ENCODE data around the gene LRBA.
A peak's percentile ranks its signal among the peaks of the same experiment; 100 is the strongest.

The LRBA gene

GRCh38 chr4:150805183-150806025 is 209.7 kb downstream of the LRBA start:
- DNase-seq (ENCODE audit: low read depth, low spot score), result no peak

DNA sequence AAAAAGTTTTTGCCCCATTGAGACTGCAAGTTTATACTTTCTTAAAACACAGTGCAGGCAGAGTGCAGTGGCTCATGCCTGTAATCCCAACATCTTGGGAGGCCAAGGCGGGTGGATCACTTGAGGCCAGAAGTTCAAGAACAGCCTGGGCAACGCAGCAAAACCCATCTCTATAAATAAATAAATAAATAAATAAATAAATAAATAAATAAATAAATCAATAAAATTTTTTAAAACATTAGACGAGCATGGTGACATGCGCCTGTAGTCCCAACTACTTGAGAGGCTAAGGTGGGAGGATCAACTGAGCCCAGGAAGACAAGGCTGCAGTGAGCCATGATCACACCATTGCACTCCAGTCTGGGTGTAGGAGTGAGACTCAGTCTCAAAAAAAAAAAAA is 213.3 kb downstream of the LRBA start:
- no peak for DNase-seq (ENCODE audit: low read depth, low spot score)

DNA sequence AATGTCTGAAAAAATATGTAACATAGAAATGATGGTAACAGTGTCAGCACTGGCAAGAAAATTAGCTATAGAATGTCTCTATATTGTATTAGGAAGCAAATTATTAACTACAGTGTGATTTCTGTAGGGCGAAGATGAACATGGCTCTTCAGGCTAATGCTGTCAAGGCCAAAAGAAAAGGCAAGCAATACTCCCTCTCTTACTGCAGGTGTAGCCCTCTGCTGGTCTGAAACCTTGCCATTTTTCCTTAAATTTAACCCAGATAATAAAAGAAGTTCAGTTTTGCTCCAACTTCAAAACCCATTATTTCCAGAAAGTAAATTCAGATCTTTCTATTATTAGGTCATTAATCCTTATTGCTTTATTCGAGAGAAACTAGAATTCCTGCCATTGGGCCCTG is 215.9 kb downstream of the LRBA start:
- DNase-seq (ENCODE audit: low read depth, low spot score), result no peak

DNA sequence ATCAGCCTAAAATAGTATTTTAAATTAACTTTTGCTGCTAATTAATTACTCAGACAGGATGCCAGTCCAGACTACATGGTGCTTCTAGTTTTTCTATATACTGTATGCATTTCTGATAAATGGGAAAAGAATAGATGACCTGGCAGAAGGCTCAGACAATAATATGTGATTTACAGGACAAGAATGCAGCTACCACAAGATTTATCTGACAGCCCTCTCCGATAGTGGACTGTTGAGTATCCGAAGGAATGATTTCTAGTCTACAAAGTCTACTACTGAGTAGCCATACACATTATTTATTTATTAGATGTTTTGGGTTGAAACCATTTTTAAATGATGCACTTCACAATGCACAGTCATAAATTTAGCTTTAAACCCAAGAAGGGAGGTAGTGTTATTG is 220.4 kb downstream of the LRBA start:
- no peak for DNase-seq (ENCODE audit: low read depth, low spot score)

DNA sequence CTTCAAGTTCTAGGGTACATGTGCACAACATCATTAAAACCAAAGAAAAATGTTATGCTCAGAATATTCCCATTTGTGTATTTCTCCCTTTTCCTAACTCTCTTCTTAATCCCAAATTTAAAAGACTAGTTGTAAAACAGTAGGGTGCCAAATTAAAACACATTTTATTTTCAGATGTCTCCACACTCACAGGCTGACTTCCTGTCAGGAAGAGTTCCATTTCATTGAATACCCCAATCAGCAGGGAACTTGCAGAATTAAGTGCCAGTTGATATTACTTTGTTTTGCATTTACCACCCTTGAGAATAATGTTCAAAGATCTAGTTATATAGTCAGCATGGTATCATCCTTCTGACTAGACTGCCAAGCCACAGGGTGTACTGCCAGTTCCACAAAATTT is 225.2 kb downstream of the LRBA start:
- DNase-seq (ENCODE audit: low read depth, low spot score), result no peak

DNA sequence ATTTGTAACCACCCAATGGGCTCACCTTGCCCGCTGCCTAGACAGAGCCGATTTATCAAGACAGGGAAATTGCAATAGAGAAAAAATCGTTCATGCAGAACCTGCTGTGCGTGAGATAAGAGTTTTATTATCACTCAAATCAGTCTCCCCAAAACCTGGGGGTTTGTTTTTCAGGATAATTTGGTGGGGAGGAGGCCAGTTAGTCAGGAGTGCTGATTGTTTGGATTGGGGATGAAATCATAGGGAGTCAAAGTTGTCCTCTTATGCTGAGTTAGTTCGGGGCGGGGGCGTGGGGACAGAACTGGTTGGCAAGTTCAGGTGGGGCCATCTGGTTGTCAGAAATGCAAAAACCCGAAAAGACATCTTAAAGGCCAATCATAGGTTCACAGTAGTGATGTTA is 230.1 kb downstream of the LRBA start:
- no peak for DNase-seq (ENCODE audit: low read depth, low spot score)

- peak; percentile 40 for DNase-seq (ENCODE audit: low read depth, low spot score)
These were observed 230.8 kb downstream of the LRBA start for GRCh38 chr4:150784305-150784704.

- no peak for DNase-seq (ENCODE audit: low read depth, low spot score)
These were observed 232.2 kb downstream of the LRBA start for GRCh38 chr4:150782921-150783320.

DNA sequence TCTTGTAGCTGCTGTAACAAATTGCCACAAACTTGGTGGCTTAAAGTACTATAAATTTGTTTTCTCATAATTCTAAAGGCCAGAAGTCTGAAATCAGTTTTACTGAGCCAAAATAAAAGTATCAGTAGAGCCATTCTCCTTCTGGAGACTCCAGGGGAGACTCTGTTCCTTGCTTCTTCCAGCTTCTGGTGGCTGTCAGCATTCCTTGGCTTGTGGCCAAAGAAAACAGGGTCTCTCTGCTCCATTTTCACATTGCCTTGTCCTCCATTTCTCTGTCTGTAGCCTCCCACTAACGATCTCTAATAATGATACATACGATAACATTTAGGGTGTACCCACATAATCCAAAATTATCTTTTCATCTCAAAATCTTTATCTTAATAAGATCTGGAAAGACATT is 232.8 kb downstream of the LRBA start:
- no peak for DNase-seq (ENCODE audit: low read depth, low spot score)

GRCh38 chr4:150781191-150781590 is 233.9 kb downstream of the LRBA start:
- no peak for DNase-seq (ENCODE audit: low read depth, low spot score)

- DNase-seq (ENCODE audit: low read depth, low spot score), result no peak
These were observed 235.4 kb downstream of the LRBA start for GRCh38 chr4:150779707-150780106.

DNA sequence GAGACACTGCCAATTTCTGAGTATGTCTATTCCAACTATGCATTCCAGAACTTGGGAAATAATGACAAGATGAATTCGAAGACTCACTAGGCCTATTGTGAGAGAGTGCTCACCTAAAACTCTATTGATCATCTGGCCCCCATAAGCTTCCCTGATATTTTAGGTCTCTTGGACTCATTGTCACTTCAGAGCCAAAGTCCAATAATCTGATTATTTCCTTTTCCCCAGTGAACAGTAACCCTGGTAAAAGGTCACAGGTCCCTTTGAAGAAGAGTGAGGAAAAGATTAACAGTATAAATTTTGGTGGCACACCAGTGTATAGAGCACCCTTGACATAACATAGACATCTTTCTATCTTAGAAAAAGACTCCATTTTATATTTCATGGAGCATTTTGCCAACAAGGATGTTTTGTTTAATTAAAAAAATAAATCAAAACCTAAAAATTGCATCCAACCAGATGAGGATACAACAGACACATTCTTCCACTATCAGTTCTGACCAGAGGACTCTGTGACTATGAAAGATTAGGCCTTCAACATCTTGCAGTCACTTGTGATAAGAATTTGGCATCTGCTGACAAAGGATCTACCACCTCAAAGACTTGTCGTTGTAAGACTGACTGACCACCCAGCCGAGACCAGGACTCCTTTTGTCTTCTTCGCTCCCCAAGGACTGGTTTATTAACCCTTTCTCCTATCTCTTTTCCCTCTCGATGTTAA is 241.2 kb downstream of the LRBA start:
- DNase-seq (ENCODE audit: low read depth, low spot score), result no peak

- DNase-seq (ENCODE audit: low read depth, low spot score), result no peak
These were observed 242.1 kb downstream of the LRBA start for GRCh38 chr4:150773032-150773431.

DNA sequence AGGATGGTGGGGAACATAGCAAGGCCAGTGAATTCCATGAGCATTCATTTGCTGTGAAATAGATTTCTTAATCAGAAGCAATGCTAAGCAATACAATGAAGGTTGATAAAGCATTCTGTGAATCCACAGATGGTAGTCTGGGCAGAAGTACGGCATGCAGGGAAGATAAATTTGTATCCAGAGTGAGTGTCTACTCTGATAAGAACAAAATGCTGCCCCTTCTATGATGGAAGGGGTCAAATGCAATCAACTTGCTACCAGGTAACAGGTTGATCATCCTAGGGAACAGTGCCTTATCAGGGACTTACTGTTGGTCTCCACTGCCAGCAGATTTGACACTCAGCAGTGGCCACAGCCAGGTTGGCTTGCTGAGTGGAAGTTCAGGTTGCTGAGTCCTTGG is 243.7 kb downstream of the LRBA start:
- no peak for DNase-seq (ENCODE audit: low read depth, low spot score)

DNA sequence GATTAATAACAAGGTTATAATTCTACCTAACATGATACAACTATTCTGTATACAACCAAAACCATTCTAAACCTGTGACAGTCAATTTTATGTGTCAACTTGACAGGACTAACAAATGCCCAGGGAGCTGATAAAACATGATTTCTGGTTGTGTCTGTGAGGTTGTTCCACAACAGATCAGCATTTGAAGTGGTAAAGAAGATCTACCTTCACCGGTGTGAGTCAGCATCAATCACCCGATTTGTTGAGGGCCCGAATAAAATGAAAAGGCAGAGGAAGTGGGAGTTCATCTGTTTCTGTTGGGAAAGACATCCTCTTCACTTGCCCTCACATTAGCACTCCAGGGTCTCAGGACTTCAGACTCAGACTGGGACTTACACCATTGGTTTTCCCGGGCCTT is 245.2 kb downstream of the LRBA start:
- no peak for DNase-seq (ENCODE audit: low read depth, low spot score)

- no peak for DNase-seq (ENCODE audit: low read depth, low spot score)
These were observed 245.8 kb downstream of the LRBA start for GRCh38 chr4:150769248-150769647.

GRCh38 chr4:150768497-150768896 is 246.6 kb downstream of the LRBA start:
- DNase-seq (ENCODE audit: low read depth, low spot score), result no peak

GRCh38 chr4:150765216-150765615 is 249.9 kb downstream of the LRBA start:
- DNase-seq (ENCODE audit: low read depth, low spot score), result no peak

DNA sequence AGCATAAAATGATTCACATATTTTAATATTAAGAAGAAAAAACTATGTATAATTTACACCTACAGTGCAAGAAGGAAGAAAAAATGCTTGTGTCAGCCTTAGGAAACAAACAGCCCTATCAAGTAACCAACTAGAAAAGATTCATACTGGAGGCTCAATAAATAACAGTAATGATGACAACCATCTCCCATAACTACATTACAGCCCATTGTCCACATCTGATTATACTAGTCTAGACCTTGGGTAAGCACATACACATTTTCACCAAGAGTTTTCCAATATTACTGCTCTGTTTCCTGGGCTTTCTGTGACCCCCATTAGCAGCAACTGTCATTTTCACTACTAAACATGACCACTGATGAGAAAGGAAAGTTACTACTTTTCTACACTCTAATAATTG is 263.4 kb downstream of the LRBA start:
- DNase-seq (ENCODE audit: low read depth, low spot score), result no peak

DNA sequence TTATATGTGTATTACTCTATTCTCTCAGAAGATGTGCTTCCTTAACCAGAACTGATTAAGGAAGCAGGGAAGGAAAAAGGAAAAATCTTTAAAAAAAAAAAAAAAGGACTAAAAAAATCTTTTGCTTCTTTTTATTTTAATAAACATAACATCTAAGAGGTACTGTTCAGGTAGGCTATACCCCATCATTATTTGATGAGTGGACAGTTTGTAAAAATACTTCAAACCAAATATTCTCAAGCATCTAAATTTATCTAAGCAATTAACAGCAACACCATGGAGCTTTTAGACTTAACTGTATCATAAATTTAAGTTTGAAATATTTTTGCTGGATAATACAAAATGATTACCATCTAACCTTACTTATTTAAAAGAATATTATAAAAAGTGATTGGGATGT is 264.3 kb downstream of the LRBA start:
- no peak for DNase-seq (ENCODE audit: low read depth, low spot score)

- no peak for DNase-seq (ENCODE audit: low read depth, low spot score)
These were observed 268.9 kb downstream of the LRBA start for GRCh38 chr4:150746156-150746555.

DNA sequence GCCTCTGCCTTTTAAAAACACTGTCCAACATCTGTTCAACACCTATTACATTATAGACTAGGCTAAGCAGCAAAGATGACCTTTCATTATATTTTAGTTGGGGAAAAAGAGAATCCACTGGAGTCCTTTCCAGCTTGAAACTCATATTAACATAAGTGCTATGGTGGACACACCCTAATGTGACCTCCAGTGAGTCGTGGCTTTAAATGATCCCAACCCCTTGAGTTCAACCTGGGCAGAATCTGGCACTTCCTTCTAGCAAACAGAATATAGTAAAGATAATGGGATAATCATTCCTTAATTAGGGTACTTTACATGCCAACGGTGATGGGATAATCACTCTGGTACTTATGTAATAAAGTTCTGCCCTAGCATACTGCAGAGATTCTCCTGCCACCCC is 270.5 kb downstream of the LRBA start:
- no peak for DNase-seq (ENCODE audit: low read depth, low spot score)
